ENCODE data around the gene CCR7. TPM values are rescaled to one million over a fixed set of nuclear protein-coding genes. Genes with fewer than 3 reads are reported as not detected.

The CCR7 gene
- total RNA-seq, 2 donors from 2014 or later: 65.7 to 71.1 TPM

GRCh38 chr17:40562838-40563219, 2.4 kb downstream of the CCR7 start:
- peaks cover 8% of the 10 kb centered on the region for H3K36me3 Mint-ChIP-seq
- H3K4me1 Mint-ChIP-seq (ENCODE audit: low read depth in 2 of 2): peaks cover 68 to 70% of the 10 kb centered on the region in 2 donors
- H3K27me3 Mint-ChIP-seq: peaks cover 0 to 13% of the 10 kb centered on the region in 2 donors
- H3K4me3 Mint-ChIP-seq: peak overlapping the region; percentile 97
- DNase-seq (ENCODE audit: low spot score): no peak
- no peaks in the 10 kb centered on the region for H3K9me3 Mint-ChIP-seq
- peak overlapping the region; percentile 99 to 100 for H3K27ac Mint-ChIP-seq
- ATAC-seq: no peak

- H3K4me3 Mint-ChIP-seq: peak overlapping the region; percentile 97
- peaks cover 8% of the 10 kb centered on the region for H3K36me3 Mint-ChIP-seq
- H3K27me3 Mint-ChIP-seq: peaks cover 0 to 13% of the 10 kb centered on the region in 2 donors
- peak overlapping the region; percentile 99 to 100 for H3K27ac Mint-ChIP-seq
- DNase-seq (ENCODE audit: low spot score): peak; percentile 75
- no peaks in the 10 kb centered on the region for H3K9me3 Mint-ChIP-seq
- ATAC-seq: peak; percentile 67 to 76
- peaks cover 68 to 70% of the 10 kb centered on the region in 2 donors for H3K4me1 Mint-ChIP-seq (ENCODE audit: low read depth in 2 of 2)
Measured at GRCh38 chr17:40561871-40562611, 3.2 kb downstream of the CCR7 start.

- Mint-ChIP-seq H3K4me3 (peak overlapping the region; percentile 97), H3K27me3 (peaks cover 0 to 13% of the 10 kb centered on the region in 2 donors), H3K36me3 (peaks cover 8% of the 10 kb centered on the region), H3K9me3 (no peaks in the 10 kb centered on the region), H3K4me1 (ENCODE audit: low read depth in 2 of 2) (peaks cover 68% of the 10 kb centered on the region in 2 donors), H3K27ac (peak overlapping the region; percentile 99 to 100)
- DNase-seq (ENCODE audit: low spot score) (peak; percentile 86), ATAC-seq (peak; percentile 52 to 78)
Measured at GRCh38 chr17:40561294-40561870, 3.9 kb downstream of the CCR7 start.

GRCh38 chr17:40560592-40561293, 4.5 kb downstream of the CCR7 start:
- peak; percentile 92 for DNase-seq (ENCODE audit: low spot score)
- ATAC-seq: peak; percentile 82 to 88
- Mint-ChIP-seq H3K9me3 (no peaks in the 10 kb centered on the region), H3K27ac (peak overlapping the region; percentile 99 to 100), H3K36me3 (peaks cover 8% of the 10 kb centered on the region), H3K4me3 (peak overlapping the region; percentile 97), H3K27me3 (peaks cover 0 to 8% of the 10 kb centered on the region in 2 donors), H3K4me1 (ENCODE audit: low read depth in 2 of 2) (peaks cover 62% of the 10 kb centered on the region in 2 donors)

- Mint-ChIP-seq H3K36me3 (peaks cover 8% of the 10 kb centered on the region), H3K9me3 (no peaks in the 10 kb centered on the region), H3K27ac (peak overlapping the region; percentile 99 to 100), H3K27me3 (peaks cover 3 to 8% of the 10 kb centered on the region in 2 donors), H3K4me1 (ENCODE audit: low read depth in 2 of 2) (peaks cover 58 to 60% of the 10 kb centered on the region in 2 donors), H3K4me3 (peak overlapping the region; percentile 97)
- peak; percentile 86 for DNase-seq (ENCODE audit: low spot score)
- peak; percentile 37 to 39 for ATAC-seq
Measured at GRCh38 chr17:40559954-40560591, 5.2 kb downstream of the CCR7 start.

GRCh38 chr17:40559564-40559916, 5.7 kb downstream of the CCR7 start:
- H3K9me3 Mint-ChIP-seq: no peaks in the 10 kb centered on the region
- H3K4me3 Mint-ChIP-seq: peak overlapping the region; percentile 97
- peaks cover 3 to 8% of the 10 kb centered on the region in 2 donors for H3K27me3 Mint-ChIP-seq
- H3K4me1 Mint-ChIP-seq (ENCODE audit: low read depth in 2 of 2): peaks cover 60% of the 10 kb centered on the region in 2 donors
- H3K36me3 Mint-ChIP-seq: peaks cover 8% of the 10 kb centered on the region
- peak overlapping the region; percentile 99 to 100 for H3K27ac Mint-ChIP-seq
- no peak for DNase-seq (ENCODE audit: low spot score)
- no peak for ATAC-seq

GRCh38 chr17:40558890-40559563, 6.2 kb downstream of the CCR7 start:
- H3K36me3 Mint-ChIP-seq: peaks cover 8% of the 10 kb centered on the region
- DNase-seq (ENCODE audit: low spot score) (no peak), ATAC-seq (no peak)
- peaks cover 60% of the 10 kb centered on the region in 2 donors for H3K4me1 Mint-ChIP-seq (ENCODE audit: low read depth in 2 of 2)
- H3K9me3 Mint-ChIP-seq: no peaks in the 10 kb centered on the region
- H3K27me3 Mint-ChIP-seq: peaks cover 6 to 8% of the 10 kb centered on the region in 2 donors
- H3K4me3 Mint-ChIP-seq: peak overlapping the region; percentile 97
- H3K27ac Mint-ChIP-seq: peak overlapping the region; percentile 99 to 100

- peaks cover 8% of the 10 kb centered on the region for H3K36me3 Mint-ChIP-seq
- H3K9me3 Mint-ChIP-seq: no peaks in the 10 kb centered on the region
- DNase-seq (ENCODE audit: low spot score) (no peak), ATAC-seq (no peak)
- no peak overlapping the region for H3K27ac Mint-ChIP-seq
- no peak overlapping the region for H3K4me3 Mint-ChIP-seq
- peaks cover 60% of the 10 kb centered on the region in 2 donors for H3K4me1 Mint-ChIP-seq (ENCODE audit: low read depth in 2 of 2)
- H3K27me3 Mint-ChIP-seq: peaks cover 6 to 8% of the 10 kb centered on the region in 2 donors
Measured at GRCh38 chr17:40558300-40558889, 6.9 kb downstream of the CCR7 start.

- Mint-ChIP-seq H3K27me3 (peaks cover 2 to 8% of the 10 kb centered on the region in 2 donors), H3K4me3 (no peak overlapping the region), H3K27ac (peak overlapping the region in 1 of 2 donors; percentile 45), H3K9me3 (no peaks in the 10 kb centered on the region), H3K4me1 (ENCODE audit: low read depth in 2 of 2) (peaks cover 53 to 54% of the 10 kb centered on the region in 2 donors), H3K36me3 (peaks cover 2% of the 10 kb centered on the region)
- DNase-seq (ENCODE audit: low spot score) (no peak), ATAC-seq (no peak)
Measured at GRCh38 chr17:40557531-40558299, 7.6 kb downstream of the CCR7 start.

GRCh38 chr17:40556884-40557414, 8.3 kb downstream of the CCR7 start:
- Mint-ChIP-seq H3K27ac (peak overlapping the region in 1 of 2 donors; percentile 45), H3K27me3 (peaks cover 0 to 11% of the 10 kb centered on the region in 2 donors), H3K4me3 (no peak overlapping the region), H3K4me1 (ENCODE audit: low read depth in 2 of 2) (peaks cover 45 to 49% of the 10 kb centered on the region in 2 donors), H3K9me3 (no peaks in the 10 kb centered on the region), H3K36me3 (no peaks in the 10 kb centered on the region)
- ATAC-seq (no peak), DNase-seq (ENCODE audit: low spot score) (no peak)

GRCh38 chr17:40556198-40556661, 9.0 kb downstream of the CCR7 start:
- ATAC-seq: no peak
- no peaks in the 10 kb centered on the region for H3K36me3 Mint-ChIP-seq
- no peak for DNase-seq (ENCODE audit: low spot score)
- H3K27ac Mint-ChIP-seq: no peak overlapping the region
- no peak overlapping the region for H3K4me3 Mint-ChIP-seq
- H3K9me3 Mint-ChIP-seq: no peaks in the 10 kb centered on the region
- H3K27me3 Mint-ChIP-seq: peaks cover 0 to 15% of the 10 kb centered on the region in 2 donors
- H3K4me1 Mint-ChIP-seq (ENCODE audit: low read depth in 2 of 2): peaks cover 40 to 43% of the 10 kb centered on the region in 2 donors
